ENCODE results near the gene AKT3. TPM values are rescaled to one million over a fixed set of nuclear protein-coding genes. Genes with fewer than 3 reads are reported as not detected.

AKT3 gene
- total RNA-seq, 4 donors from 2014 or later, result 51.7 to 84.1 (median 71.1) TPM

DNA sequence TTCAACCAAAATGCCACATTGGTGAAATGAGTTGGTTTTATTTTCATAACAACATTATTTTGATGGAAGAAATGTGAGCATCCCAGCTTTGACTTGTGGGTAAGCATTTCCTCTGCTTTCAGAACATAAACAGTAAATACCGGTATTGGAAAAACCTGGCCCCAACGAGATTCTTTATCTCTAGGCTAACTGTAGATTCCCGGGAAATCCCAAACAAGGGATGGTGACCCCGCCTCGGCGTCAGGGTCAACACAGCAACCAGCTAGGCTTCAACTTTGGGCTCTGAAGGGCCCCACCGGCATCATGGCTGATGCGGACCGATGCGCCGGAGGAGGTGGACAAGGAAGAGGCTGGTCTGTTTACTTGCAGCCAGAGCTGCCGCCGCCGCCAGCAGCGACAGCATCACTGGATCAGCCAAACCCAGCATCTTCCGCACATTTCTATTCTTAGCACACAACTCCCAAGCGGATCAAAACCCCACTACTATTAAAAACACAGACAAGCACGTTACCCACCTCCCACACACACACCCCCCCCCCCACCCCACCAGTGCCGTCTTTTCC is 1.1 kb downstream of the AKT3 start:
- no peaks in the 10 kb centered on the region for H3K36me3 ChIP-seq
- WGBS, 2 donors, result 3% methylated on average over 5 to 19 of the region's 19 CpGs
- peak overlapping the region; percentile 65 to 99 (median 95) for H3K4me3 ChIP-seq (replicated peaks in 1 of 3)
- peaks cover 4 to 5% of the 10 kb centered on the region in 2 donors for H3K4me1 ChIP-seq
- no peak for TF ChIP-seq CTCF (IDR thresholded peaks at IDR 0.05)
- TF ChIP-seq POLR2A (IDR thresholded peaks at IDR 0.05), result peak in 1 of 2 donors; percentile 44
- no peaks in the 10 kb centered on the region for H3K9me3 ChIP-seq
- intact Hi-C loops (cut with DNase I), result no loop called here
- H3K27me3 ChIP-seq, result no peaks in the 10 kb centered on the region
- DNase-seq, result peak; percentile 59 to 62
- peak overlapping the region; percentile 97 to 99 (median 98) for H3K27ac ChIP-seq

GRCh38 chr1:243848165-243848857 is 1.7 kb downstream of the AKT3 start:
- intact Hi-C loops (cut with DNase I), result no loop called here

DNA sequence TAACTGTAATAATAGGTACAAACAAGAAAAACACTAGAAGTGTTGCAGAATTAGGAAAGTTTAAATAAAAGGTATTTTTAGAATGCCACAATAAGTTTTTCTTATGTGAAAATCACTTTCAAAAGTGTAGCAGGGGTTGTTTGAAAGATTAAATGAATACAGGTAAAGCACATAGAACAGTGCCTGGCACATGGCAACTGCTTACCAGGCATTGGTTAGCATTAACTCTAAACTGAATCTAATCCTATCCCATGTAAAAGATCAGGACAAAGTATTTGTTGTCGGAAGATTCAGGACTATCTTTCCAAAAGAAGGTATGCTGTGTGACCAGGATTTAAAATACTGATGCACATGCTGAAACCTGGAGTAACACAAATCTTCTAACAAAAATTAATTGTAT is 3.3 kb downstream of the AKT3 start:
- no peak overlapping the region for H3K27ac ChIP-seq
- no peaks in the 10 kb centered on the region for H3K27me3 ChIP-seq
- no peak for DNase-seq
- intact Hi-C loops (cut with DNase I), result no loop called here
- TF ChIP-seq CTCF (IDR thresholded peaks at IDR 0.05) (no peak), POLR2A (IDR thresholded peaks at IDR 0.05) (no peak)
- 96 to 100% methylated on average over 1 of the region's 1 CpG for WGBS, 2 donors
- H3K9me3 ChIP-seq, result no peaks in the 10 kb centered on the region
- H3K4me1 ChIP-seq, result peaks cover 8 to 14% of the 10 kb centered on the region in 2 donors
- no peak overlapping the region for H3K4me3 ChIP-seq (replicated peaks in 1 of 3)
- no peaks in the 10 kb centered on the region for H3K36me3 ChIP-seq

More at GRCh38 chr1:243848165-243848857, 1.7 kb downstream of the AKT3 start:
- DNase-seq, result no peak
- H3K4me1 ChIP-seq, result peaks cover 7% of the 10 kb centered on the region in 2 donors
- WGBS, 2 donors, result 82 to 84% methylated on average over 5 of the region's 5 CpGs
- TF ChIP-seq POLR2A (IDR thresholded peaks at IDR 0.05), result no peak
- no peak for TF ChIP-seq CTCF (IDR thresholded peaks at IDR 0.05)
- no peaks in the 10 kb centered on the region for H3K9me3 ChIP-seq
- H3K27me3 ChIP-seq, result no peaks in the 10 kb centered on the region
- peak overlapping the region in 2 of 3 donors; percentile 95 to 99 for H3K4me3 ChIP-seq (replicated peaks in 1 of 3)
- no peaks in the 10 kb centered on the region for H3K36me3 ChIP-seq
- peak overlapping the region; percentile 97 to 99 (median 98) for H3K27ac ChIP-seq

DNA sequence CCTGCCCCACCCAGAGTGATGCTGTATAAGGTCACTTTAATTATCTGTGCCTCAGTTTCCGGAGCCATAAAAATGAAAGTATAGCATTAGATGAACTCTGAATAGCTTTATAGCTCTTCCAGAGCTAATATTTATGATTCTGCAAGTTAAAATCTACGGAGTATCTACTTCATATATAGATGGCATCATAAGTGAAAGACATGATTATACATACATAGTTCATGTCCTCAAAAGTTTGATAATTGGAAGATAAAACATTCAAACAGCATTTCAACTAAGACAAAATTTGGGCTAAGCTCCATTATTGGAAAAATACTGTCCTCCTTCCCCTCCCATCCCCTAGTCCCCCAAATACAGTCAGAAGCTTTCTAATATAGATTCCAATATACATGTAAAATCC is 4.2 kb downstream of the AKT3 start:
- Histone ChIP-seq H3K27me3 (no peaks in the 10 kb centered on the region), H3K4me1 (peaks cover 8 to 10% of the 10 kb centered on the region in 2 donors), H3K4me3 (replicated peaks in 1 of 3) (no peak overlapping the region), H3K9me3 (no peaks in the 10 kb centered on the region), H3K27ac (no peak overlapping the region), H3K36me3 (no peaks in the 10 kb centered on the region)
- intact Hi-C loops (cut with DNase I), result no loop called here
- DNase-seq, result no peak
- WGBS, 2 donors, result 96% methylated on average over 2 of the region's 2 CpGs
- TF ChIP-seq POLR2A (IDR thresholded peaks at IDR 0.05) (no peak), CTCF (IDR thresholded peaks at IDR 0.05) (no peak)

GRCh38 chr1:243844186-243844585 is 5.9 kb downstream of the AKT3 start:
- Histone ChIP-seq H3K4me1 (peaks cover 8 to 10% of the 10 kb centered on the region in 2 donors), H3K9me3 (no peaks in the 10 kb centered on the region), H3K4me3 (replicated peaks in 1 of 3) (no peak overlapping the region), H3K27ac (no peak overlapping the region), H3K36me3 (no peaks in the 10 kb centered on the region), H3K27me3 (no peaks in the 10 kb centered on the region)
- no peak for TF ChIP-seq CTCF (IDR thresholded peaks at IDR 0.05)
- 94% methylated on average over 1 of the region's 1 CpG for WGBS, 2 donors
- intact Hi-C loops (cut with DNase I), result no loop called here
- no peak for DNase-seq

Data from thyroid gland (tissue), 4 donors.